DND-41 (cell line): ENCODE data around the gene DGKG.

Experiments
- EZH2 ChIP-seq: IDR thresholded peaks from 3 replicates; pipeline ENCODE4 v1.6.1; 2012; ENCODE audit warnings: borderline replicate concordance, low read depth, mild to moderate bottlenecking, moderate library complexity, low read length, inconsistent platforms; ENCODE audit not compliant: severe bottlenecking
- TF ChIP-seq, protein P1 (sequence below): IDR thresholded peaks from 2 replicates; pipeline ENCODE4 v1.5.1; 2012; ENCODE audit warnings: borderline replicate concordance, low read length, moderate library complexity, mild to moderate bottlenecking; ENCODE audit not compliant: poor library complexity, severe bottlenecking; ENCODE audit errors: extremely low read depth

DNA sequence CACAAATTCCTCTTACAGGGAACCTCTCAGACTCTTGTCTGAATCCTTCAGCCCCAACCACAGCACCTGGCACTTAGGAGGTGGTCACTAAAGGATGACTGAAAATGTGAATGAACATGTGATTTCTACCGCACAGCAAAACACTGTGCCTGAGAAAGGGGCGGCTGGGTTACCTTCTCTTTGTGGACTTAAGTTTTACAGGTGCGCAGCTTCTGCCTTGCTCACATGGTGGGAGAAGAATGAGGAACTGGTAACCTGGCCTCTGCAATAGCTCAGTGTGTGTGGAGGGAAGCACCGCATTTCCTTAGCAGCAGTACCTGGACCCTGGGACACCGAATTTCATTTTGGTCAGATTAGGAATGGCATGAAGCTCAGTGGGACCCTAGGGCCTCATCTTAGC lies 243.3 kb downstream of the DGKG start:
- TF ChIP-seq, protein P1, sequence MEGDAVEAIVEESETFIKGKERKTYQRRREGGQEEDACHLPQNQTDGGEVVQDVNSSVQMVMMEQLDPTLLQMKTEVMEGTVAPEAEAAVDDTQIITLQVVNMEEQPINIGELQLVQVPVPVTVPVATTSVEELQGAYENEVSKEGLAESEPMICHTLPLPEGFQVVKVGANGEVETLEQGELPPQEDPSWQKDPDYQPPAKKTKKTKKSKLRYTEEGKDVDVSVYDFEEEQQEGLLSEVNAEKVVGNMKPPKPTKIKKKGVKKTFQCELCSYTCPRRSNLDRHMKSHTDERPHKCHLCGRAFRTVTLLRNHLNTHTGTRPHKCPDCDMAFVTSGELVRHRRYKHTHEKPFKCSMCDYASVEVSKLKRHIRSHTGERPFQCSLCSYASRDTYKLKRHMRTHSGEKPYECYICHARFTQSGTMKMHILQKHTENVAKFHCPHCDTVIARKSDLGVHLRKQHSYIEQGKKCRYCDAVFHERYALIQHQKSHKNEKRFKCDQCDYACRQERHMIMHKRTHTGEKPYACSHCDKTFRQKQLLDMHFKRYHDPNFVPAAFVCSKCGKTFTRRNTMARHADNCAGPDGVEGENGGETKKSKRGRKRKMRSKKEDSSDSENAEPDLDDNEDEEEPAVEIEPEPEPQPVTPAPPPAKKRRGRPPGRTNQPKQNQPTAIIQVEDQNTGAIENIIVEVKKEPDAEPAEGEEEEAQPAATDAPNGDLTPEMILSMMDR = no peak
- TF ChIP-seq EZH2 = no peak
